AG04449 (cell line): ENCODE measurements around the gene HLA-DMB.

Experiments
- CTCF ChIA-PET: fragments of 350-600 bp; formaldehyde crosslinking; extraction: SDS; loops from one replicate; lab custom pipeline; 2021; ENCODE audit warnings: antibody characterized with exemption; lab: Yijun Ruan, JAX
- POLR2A ChIA-PET: fragments of 400-600, 350-600 bp; formaldehyde crosslinking; extraction: SDS; loops from one replicate; lab custom pipeline; 2020; ENCODE audit warnings: antibody characterized with exemption, inconsistent platforms; lab: Yijun Ruan, JAX
- DNase-seq: peaks from one replicate; pipeline ENCODE4 v3.0.0-alpha.2; 2010; ENCODE audit warnings: low read depth, low spot score
- H3K4me3 ChIP-seq: 2 replicates; pipeline ENCODE4 v1.5.1; 2011; ENCODE audit warnings: low read depth, mild to moderate bottlenecking, control low read depth, low read length
- TF ChIP-seq, protein P1 (sequence below): IDR thresholded peaks from one replicate; pipeline ENCODE4 v1.5.1; 2011; ENCODE audit warnings: mild to moderate bottlenecking, moderate library complexity, low read length, control low read depth, inconsistent platforms; ENCODE audit not compliant: insufficient read depth; ENCODE audit errors: missing control alignments

Gene HLA-DMB

DNA sequence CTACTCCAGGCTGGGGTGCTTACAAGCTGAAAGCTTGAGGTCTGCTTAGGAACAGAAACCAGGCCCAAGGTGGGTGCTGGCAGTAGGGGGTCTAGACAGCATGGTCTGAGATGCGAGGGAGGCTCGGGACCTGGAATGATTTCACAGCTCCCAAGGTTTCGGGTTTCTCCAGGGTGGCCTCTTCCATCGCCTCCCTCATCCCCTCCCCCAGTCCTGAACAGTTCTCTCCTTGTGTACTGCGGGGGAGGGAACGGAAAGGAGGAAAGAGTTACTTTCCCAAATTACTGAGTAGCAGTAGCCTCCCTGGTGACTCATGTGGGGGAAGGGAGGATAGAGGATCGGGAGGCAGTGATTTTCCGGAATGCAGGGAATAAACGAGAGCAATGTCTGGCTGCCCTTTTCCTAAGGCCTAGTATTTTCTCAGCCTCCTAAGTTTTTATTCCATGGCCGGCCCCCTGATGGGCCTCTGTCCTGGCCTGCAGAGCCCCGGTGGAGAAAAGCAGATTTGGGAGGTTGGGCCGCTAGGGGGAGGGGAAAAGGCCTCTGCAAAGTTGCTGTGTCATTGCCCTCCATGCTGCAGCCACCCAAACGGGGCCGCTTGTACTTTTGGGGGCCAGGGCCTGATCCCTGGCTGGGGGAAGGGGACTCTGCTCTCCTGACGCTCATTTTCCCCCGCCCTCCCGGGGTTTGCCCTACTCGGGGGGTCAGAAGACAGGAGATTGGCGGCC, 29.0 kb upstream of the HLA-DMB start:
- TF ChIP-seq, protein P1, sequence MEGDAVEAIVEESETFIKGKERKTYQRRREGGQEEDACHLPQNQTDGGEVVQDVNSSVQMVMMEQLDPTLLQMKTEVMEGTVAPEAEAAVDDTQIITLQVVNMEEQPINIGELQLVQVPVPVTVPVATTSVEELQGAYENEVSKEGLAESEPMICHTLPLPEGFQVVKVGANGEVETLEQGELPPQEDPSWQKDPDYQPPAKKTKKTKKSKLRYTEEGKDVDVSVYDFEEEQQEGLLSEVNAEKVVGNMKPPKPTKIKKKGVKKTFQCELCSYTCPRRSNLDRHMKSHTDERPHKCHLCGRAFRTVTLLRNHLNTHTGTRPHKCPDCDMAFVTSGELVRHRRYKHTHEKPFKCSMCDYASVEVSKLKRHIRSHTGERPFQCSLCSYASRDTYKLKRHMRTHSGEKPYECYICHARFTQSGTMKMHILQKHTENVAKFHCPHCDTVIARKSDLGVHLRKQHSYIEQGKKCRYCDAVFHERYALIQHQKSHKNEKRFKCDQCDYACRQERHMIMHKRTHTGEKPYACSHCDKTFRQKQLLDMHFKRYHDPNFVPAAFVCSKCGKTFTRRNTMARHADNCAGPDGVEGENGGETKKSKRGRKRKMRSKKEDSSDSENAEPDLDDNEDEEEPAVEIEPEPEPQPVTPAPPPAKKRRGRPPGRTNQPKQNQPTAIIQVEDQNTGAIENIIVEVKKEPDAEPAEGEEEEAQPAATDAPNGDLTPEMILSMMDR, result no peak
- peak; percentile 91 for DNase-seq
- H3K4me3 ChIP-seq, result peak overlapping the region; percentile 81
- ChIA-PET POLR2A (interaction anchor here (0.9 to 6.3 kb wide), 8 partner anchors 10 to 279 kb away, joined by 4 to 104 read pairs (median 41); partner anchors contain the start of genes HLA-DMA and TAP2), CTCF (interaction anchor here (1.0 to 13.0 kb wide), 5 partner anchors 15 to 131 kb away, joined by 5 to 182 read pairs (median 50); partner anchors contain the start of genes HLA-DMA and TAP2)

GRCh38 chr6:32968867-32969684, 28.2 kb upstream of the HLA-DMB start:
- ChIA-PET POLR2A (interaction anchor here (0.9 to 5.0 kb wide), 7 partner anchors 11 to 280 kb away, joined by 4 to 70 read pairs (median 5); partner anchors contain the start of genes HLA-DMA and TAP2), CTCF (interaction anchor here (1.0 to 13.0 kb wide), 7 partner anchors 9 to 131 kb away, joined by 4 to 182 read pairs (median 50); partner anchors contain the start of genes HLA-DMA and TAP2)
- TF ChIP-seq, protein P1, result no peak
- DNase-seq, result no peak
- H3K4me3 ChIP-seq, result peak overlapping the region; percentile 81

DNA sequence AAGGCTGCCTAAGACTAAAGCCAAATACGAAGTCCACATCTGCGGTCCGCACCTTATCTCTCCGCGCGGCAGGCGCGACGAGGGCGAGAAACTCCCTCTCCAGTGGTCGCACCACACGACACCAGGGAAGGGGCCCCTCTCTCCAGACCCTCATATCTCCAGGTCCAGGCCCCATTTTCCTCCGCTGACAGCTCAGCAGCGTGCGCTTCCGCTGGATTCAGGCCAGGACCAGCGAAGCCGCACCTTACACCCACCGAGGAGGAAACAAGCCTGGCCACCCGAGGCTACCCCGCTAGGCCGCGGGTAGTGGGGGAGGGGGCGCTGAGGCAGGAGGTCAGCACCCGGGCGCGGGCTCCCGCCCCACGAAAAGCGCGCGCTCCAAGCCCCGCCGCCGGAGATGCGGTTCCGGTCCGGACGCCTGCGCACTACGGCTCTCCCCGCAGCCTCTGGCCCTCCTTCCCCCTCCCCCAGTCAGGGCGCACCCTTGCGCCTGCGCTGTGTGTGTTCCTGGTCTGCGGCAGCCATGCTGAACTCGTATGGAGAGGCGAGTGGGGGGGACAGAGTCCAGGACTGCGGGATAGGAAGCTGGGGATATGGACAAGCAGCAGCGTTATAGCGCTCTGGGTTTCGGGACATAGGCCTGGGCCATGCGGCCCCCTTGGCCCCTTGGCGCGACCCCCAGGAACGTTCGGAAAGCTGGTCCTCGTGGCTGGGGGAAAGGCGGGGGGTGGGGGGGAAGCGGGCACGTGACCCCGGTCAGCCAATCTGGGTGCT, 27.5 kb upstream of the HLA-DMB start, which contains the start of gene BRD2:
TSS of gene BRD2 (plus strand) at position 502 of the 774 bp plus-strand sequence. CDS start 4,305 bp downstream, outside the sequence.
- ChIA-PET CTCF (interaction anchor here (1.0 to 13.0 kb wide), 9 partner anchors 9 to 130 kb away, joined by 3 to 182 read pairs (median 12); partner anchors contain the start of genes HLA-DMA and TAP2), POLR2A (interaction anchor here (1.0 to 4.4 kb wide), 5 partner anchors 11 to 115 kb away, joined by 3 to 48 read pairs (median 5); partner anchors contain the start of genes HLA-DMA and TAP1)
- H3K4me3 ChIP-seq, result peak within 1 kb of the TSS; percentile 81
- TF ChIP-seq, protein P1, result no peak
- no peak for DNase-seq

GRCh38 chr6:32967151-32968091, 26.6 kb upstream of the HLA-DMB start:
- TF ChIP-seq, protein P1, result peak; percentile 48
- POLR2A ChIA-PET, result interaction anchor here (0.8 to 1.5 kb wide), 3 partner anchors 9 to 114 kb away, joined by 3 to 4 read pairs (median 3); partner anchors contain the start of gene TAP1
- DNase-seq, result no peak
- peak overlapping the region; percentile 81 for H3K4me3 ChIP-seq
- CTCF ChIA-PET, result interaction anchor here (0.8 to 13.0 kb wide), 11 partner anchors 9 to 129 kb away, joined by 3 to 182 read pairs (median 7); partner anchors contain the start of genes HLA-DMA, HLA-DMB and TAP2

DNA sequence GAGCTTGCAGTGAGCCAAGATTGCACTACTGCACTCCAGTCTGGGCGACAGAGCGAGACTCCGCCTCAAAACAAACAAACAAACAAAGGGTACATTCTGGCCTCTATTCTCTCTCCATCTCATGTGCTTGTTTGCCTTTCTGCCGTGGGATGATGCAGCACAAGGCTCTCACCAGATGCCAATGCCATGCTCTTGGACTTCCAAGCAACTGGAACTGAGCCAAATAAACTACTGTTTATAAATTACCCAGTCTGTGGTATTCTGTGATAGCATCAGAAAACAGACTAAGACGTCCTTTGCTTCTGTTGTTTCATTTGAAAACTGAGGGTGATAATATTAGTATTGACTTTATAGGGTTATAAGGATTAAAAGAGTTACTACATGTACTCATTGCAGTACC, 23.9 kb upstream of the HLA-DMB start:
- TF ChIP-seq, protein P1, result no peak
- CTCF ChIA-PET, result interaction anchor here (1.3 to 13.0 kb wide), 9 partner anchors 10 to 97 kb away, joined by 3 to 182 read pairs (median 13); partner anchors contain the start of genes HLA-DMA and HLA-DMB
- POLR2A ChIA-PET, result no interaction called here
- no peak overlapping the region for H3K4me3 ChIP-seq
- no peak for DNase-seq
